Mucosa of descending colon (tissue), 3 donors: ENCODE results near the gene COPE. TPM values are rescaled to one million over a fixed set of nuclear protein-coding genes. Genes with fewer than 3 reads are reported as not detected.

Source experiments
- ATAC-seq: fragments of 200-7000 bp; cut with Tn5 transposase; one replicate; pipeline ENCODE4 v1.9.1; 2020; ENCODE audit warnings: mild to moderate bottlenecking, moderate library complexity
- DNase-seq, 3 donors: peaks; one replicate each; pipeline ENCODE4 v3.0.0-alpha.2; 2020
- H3K36me3 ChIP-seq: fragments of 200-600 bp; one replicate; pipeline ENCODE4 v1.8.0; 2021; ENCODE audit warnings: low read depth, mild to moderate bottlenecking
- H3K4me1 ChIP-seq: fragments of 200-600 bp; one replicate; pipeline ENCODE4 v1.8.0; 2021; ENCODE audit warnings: low read depth, mild to moderate bottlenecking
- H3K4me3 ChIP-seq: fragments of 200-600 bp; one replicate; pipeline ENCODE4 v1.8.0; 2021; ENCODE audit warnings: mild to moderate bottlenecking
- H3K9me3 ChIP-seq: fragments of 200-600 bp; one replicate; pipeline ENCODE4 v1.8.0; 2021; ENCODE audit warnings: mild to moderate bottlenecking
- intact Hi-C, 2 donors: fragments of 100-400 bp; cut with DNase I in 1 of 2; cut with micrococcal nuclease in 1 of 2; formaldehyde crosslinking; loops; one replicate each; pipeline versions ENCODE4 v1.11.0 to v1.11.1; 2022; cut with DNase I, micrococcal nuclease
- total RNA-seq, 3 donors: library from RNA; stranded (reverse); fragmentation: NEBNext Ultra II Directional in 2 of 3; extraction: Animal tissue kit (Norgen Biotek cat#: 25700) in 2 of 3; gene quantifications; one replicate each; pipeline versions ENCODE4 v1.2.1 to v1.2.4, GENCODE V29; 2021 to 2023
- TF ChIP-seq, protein P1 (sequence below): fragments of 200-600 bp; IDR thresholded peaks from one replicate; pipeline ENCODE4 v1.8.0; 2022; ENCODE audit warnings: antibody characterized with exemption, mild to moderate bottlenecking
- donor health status: DM: no; HTN: no; CAD: no; lungs with moderate emphysema.
- donor health status: DM: no; HTN: no; CAD: no.
- donor health status: DM: no; HTN: yes; CAD: no.

Gene COPE
- total RNA-seq, 3 donors from 2014 or later, result 119 to 227 (median 176) TPM

DNA sequence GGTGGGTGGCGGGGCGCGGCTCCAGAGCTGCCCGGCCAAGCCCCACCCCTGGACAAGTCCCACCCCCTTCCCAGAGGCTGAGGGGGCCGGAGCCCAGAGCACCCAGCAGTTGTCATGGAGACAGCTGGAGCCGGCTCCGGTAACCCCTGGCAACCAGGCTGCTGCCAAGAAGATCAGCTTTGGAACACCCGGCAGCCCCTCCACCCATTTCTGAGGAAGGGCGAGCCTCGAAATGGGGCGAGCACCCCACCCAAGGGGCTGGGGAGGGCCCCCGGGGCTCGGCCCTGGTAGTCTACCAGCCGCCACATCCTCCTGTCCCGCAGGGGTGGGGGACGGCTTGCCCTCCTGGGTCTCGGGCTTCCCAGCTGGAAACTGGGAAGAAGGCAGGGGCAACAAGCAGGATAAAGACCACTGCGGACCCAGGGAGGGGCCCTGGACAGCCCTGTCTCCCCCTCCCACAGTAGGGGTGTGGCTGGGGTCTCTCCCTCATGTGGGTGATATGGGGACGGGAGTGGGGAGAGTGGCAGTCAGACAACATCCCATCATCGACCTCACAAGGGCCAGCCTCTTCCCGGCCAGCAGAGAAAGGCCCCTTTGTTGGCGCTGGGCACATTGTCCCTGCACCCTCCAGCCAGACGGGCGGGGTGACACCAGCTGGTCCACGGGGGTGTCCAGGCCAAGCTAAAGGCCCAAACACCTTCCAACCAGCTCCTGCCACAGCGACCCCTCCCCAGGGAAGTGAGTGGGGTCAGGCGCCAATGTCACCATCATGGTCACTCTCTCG is 24.7 kb downstream of the COPE start:
- Histone ChIP-seq H3K36me3 (no peaks in the 10 kb centered on the region), H3K4me3 (no peak overlapping the region), H3K4me1 (peaks cover 4% of the 10 kb centered on the region), H3K9me3 (no peaks in the 10 kb centered on the region)
- ATAC-seq (no peak), DNase-seq (no peak)
- TF ChIP-seq, protein P1, sequence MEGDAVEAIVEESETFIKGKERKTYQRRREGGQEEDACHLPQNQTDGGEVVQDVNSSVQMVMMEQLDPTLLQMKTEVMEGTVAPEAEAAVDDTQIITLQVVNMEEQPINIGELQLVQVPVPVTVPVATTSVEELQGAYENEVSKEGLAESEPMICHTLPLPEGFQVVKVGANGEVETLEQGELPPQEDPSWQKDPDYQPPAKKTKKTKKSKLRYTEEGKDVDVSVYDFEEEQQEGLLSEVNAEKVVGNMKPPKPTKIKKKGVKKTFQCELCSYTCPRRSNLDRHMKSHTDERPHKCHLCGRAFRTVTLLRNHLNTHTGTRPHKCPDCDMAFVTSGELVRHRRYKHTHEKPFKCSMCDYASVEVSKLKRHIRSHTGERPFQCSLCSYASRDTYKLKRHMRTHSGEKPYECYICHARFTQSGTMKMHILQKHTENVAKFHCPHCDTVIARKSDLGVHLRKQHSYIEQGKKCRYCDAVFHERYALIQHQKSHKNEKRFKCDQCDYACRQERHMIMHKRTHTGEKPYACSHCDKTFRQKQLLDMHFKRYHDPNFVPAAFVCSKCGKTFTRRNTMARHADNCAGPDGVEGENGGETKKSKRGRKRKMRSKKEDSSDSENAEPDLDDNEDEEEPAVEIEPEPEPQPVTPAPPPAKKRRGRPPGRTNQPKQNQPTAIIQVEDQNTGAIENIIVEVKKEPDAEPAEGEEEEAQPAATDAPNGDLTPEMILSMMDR, result no peak
- intact Hi-C loops, result no loop called here

GRCh38 chr19:18893587-18894253 is 25.5 kb downstream of the COPE start:
- Histone ChIP-seq H3K36me3 (no peaks in the 10 kb centered on the region), H3K9me3 (no peaks in the 10 kb centered on the region), H3K4me3 (no peak overlapping the region), H3K4me1 (peaks cover 4% of the 10 kb centered on the region)
- no peak for DNase-seq
- intact Hi-C loops, result no loop called here
- ATAC-seq, result no peak
- TF ChIP-seq, protein P1, result no peak

- intact Hi-C loops, result no loop called here
- ATAC-seq (no peak), DNase-seq (no peak)
- Histone ChIP-seq H3K36me3 (no peaks in the 10 kb centered on the region), H3K4me1 (peaks cover 3% of the 10 kb centered on the region), H3K9me3 (no peaks in the 10 kb centered on the region), H3K4me3 (no peak overlapping the region)
- TF ChIP-seq, protein P1, result no peak
Measured at GRCh38 chr19:18889949-18890745, 29.0 kb downstream of the COPE start.

GRCh38 chr19:18886972-18887371 is 32.2 kb downstream of the COPE start:
- no peak overlapping the region for H3K4me3 ChIP-seq

More at GRCh38 chr19:18886972-18887371, 32.2 kb downstream of the COPE start:
- H3K4me1 ChIP-seq, result peaks cover 8% of the 10 kb centered on the region
- ATAC-seq (no peak), DNase-seq (no peak)
- TF ChIP-seq, protein P1, result no peak
- H3K9me3 ChIP-seq, result no peaks in the 10 kb centered on the region
- intact Hi-C loops, result no loop called here
- no peaks in the 10 kb centered on the region for H3K36me3 ChIP-seq
